Left kidney (tissue), 8 donors: ENCODE data around the gene LSR. TPM values are rescaled to one million over a fixed set of nuclear protein-coding genes. Genes with fewer than 3 reads are reported as not detected.

ENCODE experiments used
- DNase-seq: peaks from one replicate; pipeline ENCODE4 v3.0.0-alpha.2; 2013
- long read RNA-seq, 8 donors: transcript quantifications; one replicate each; lab custom pipeline, GENCODE V29; 2026
- polyA plus RNA-seq: library from polyadenylated mRNA; unstranded; fragments of 120-200 nt; gene quantifications from one replicate; pipeline ENCODE4 v1.2.1, GENCODE V29; 2013; ENCODE audit not compliant: insufficient read length

Gene LSR
- polyA plus RNA-seq = 46.0 TPM
- long read RNA-seq, donor 1, transcript LSR-202 (9 exons, 2,105 nt) = major isoform, 14 of 70 reads
- long read RNA-seq, donor 1, transcript LSR-203 (8 exons, 1,963 nt) = minor isoform, 5 of 70 reads
- long read RNA-seq, donor 1, partial matches to known transcripts = 48 of 70 reads
- long read RNA-seq, donor 1, other reads (novel, unspliced or antisense) = 0 of 70 reads
- long read RNA-seq, donor 2, transcript LSR-202 (9 exons, 2,105 nt) = major isoform, 5 of 29 reads
- long read RNA-seq, donor 2, partial matches to known transcripts = 18 of 29 reads
- long read RNA-seq, donor 2, other reads (novel, unspliced or antisense) = 0 of 29 reads
- long read RNA-seq, donor 3, transcript LSR-202 (9 exons, 2,105 nt) = major isoform, 7 of 17 reads
- long read RNA-seq, donor 3, partial matches to known transcripts = 7 of 17 reads
- long read RNA-seq, donor 3, other reads (novel, unspliced or antisense) = 0 of 17 reads
- long read RNA-seq, donor 4, partial matches to known transcripts = 0 of 2 reads
- long read RNA-seq, donor 4, other reads (novel, unspliced or antisense) = 0 of 2 reads
- long read RNA-seq, donor 5, transcript LSR-202 (9 exons, 2,105 nt) = major isoform, 10 of 32 reads
- long read RNA-seq, donor 5, transcript LSR-214 (10 exons, 2,274 nt) = minor isoform, 5 of 32 reads
- long read RNA-seq, donor 5, partial matches to known transcripts = 13 of 32 reads
- long read RNA-seq, donor 5, other reads (novel, unspliced or antisense) = 0 of 32 reads
- long read RNA-seq, donor 6, transcript LSR-214 (10 exons, 2,274 nt) = major isoform, 7 of 35 reads
- long read RNA-seq, donor 6, partial matches to known transcripts = 21 of 35 reads
- long read RNA-seq, donor 6, other reads (novel, unspliced or antisense) = 0 of 35 reads
- long read RNA-seq, donor 7, transcript LSR-202 (9 exons, 2,105 nt) = major isoform, 6 of 45 reads
- long read RNA-seq, donor 7, partial matches to known transcripts = 32 of 45 reads
- long read RNA-seq, donor 7, other reads (novel, unspliced or antisense) = 0 of 45 reads
- long read RNA-seq, donor 8, partial matches to known transcripts = 0 of 7 reads
- long read RNA-seq, donor 8, other reads (novel, unspliced or antisense) = 0 of 7 reads

- DNase-seq = peak; percentile 90
Observed at GRCh38 chr19:35248310-35249145, at the start of gene LSR. Gene LSR (plus strand): TSS chr19:35249002. CDS start chr19:35249023, 21 bp downstream.

DNA sequence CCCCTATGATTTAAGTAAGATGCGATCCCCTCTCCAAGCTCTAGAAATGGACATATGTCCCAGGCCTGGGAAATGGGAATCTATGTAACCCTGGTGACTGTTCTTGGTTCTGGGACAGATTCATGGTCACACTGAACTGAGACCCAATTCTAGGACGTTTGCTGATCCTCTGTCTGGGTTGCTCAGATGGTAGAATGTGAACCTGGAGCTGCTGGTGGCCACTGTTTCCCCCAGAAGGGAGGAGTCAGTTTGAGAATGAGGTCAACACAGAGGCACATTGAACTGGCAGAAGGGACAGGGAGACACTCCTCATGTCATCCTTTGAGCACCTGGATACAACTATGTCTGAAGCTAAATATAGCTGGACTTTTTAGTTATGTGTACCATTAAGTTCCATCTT, 49.3 kb upstream of the LSR start:
- DNase-seq = no peak

DNA sequence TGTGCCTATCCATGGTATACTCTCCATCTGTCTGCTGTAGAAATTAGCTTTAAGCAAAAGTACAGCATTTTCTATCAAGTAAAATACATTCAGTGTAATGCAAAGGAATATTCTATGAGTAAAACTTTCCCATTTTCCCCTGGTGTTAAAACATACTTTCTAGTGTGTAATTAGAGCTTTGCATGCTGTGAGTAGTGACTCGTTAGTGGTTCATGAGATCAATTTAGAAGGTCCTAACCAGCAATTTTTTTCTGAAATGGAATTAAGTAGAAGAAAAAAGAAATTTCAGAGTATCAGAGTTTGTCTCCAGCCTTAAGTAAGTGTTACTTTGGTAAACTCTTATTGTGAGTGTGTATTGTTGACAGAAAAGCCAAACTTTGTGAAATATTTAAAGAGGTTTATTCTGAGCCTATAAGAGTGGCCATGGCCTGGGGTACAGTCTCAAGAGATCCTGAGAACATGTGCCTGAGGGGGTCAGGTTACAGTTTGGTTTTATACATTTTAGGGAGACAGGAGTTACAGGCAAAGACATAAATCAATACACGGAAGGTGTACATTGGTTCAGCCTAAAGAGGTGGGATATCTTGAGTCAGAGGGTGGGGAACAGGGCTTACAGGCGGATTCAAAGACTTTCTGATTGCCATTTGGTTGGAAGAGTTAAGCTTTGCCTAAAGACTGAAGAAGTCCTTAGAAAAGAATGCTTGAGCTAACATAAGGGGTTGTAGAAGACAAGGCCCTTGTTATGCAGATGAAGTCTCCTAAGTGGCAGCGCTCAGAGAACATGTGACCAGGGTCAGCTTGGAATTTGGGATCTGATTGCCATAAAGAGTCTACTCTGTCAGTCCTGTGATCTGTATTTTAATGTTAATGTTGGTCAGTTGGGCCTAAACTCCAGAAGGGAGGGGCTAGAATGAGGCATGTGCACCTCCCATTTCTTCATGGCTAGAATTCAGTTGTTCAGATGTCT, 45.8 kb upstream of the LSR start:
- no peak for DNase-seq

- DNase-seq = no peak
Observed at GRCh38 chr19:35204799-35205732, 43.7 kb upstream of the LSR start.

- DNase-seq = no peak
Observed at GRCh38 chr19:35205733-35206323, 43.0 kb upstream of the LSR start.

- no peak for DNase-seq
Observed at GRCh38 chr19:35206379-35206778, 42.4 kb upstream of the LSR start.

- no peak for DNase-seq
Observed at GRCh38 chr19:35206855-35207254, 41.9 kb upstream of the LSR start.

DNA sequence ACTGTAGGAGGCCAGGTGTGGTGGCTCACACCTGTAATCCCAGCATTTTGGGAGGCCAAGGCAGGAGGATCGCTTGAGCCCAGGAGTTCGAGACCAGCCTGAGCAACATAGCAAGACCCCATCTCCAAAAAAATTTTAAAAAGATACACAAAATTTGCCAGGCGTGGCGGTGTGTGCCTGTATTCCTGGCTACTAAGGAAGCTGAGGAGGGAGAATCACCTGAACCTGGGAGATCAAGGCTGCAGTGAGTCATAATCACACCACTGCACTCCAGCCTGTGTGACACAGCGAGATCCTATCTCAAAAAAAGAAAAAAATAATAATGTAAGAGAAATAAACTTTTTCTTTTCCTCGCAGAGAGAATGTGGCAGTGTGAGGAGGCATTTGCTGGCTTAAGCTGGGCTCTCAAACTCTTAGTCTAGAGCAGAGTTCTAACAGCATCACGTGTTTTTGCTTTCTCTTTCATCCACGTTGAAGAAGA, 41.4 kb upstream of the LSR start:
- no peak for DNase-seq

DNA sequence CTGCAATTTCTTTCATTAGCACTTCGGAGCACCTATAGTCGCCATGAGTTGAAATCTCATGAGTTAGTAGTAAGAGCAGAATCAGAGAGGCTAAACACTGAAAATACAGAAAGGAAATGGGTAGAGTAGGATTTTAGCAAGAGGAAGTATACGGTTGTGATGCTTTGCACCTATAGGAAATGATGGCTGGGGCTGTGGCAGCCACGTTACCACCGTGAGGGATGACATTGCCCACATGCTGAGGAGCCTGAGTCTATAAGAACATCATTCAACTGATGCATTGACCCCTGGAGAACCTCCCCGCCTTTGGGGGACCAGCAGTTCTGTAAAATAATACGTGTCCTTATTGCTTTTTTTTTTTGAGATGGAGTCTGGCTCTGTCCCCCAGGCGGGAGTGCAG, 40.7 kb upstream of the LSR start:
- DNase-seq = no peak

- DNase-seq = no peak
Observed at GRCh38 chr19:35209646-35210045, 39.2 kb upstream of the LSR start.

GRCh38 chr19:35211545-35212230, 37.1 kb upstream of the LSR start:
- no peak for DNase-seq

GRCh38 chr19:35212241-35212640, 36.6 kb upstream of the LSR start:
- no peak for DNase-seq

- peak; percentile 43 for DNase-seq
Observed at GRCh38 chr19:35213663-35214632, 34.9 kb upstream of the LSR start.

- DNase-seq = no peak
Observed at GRCh38 chr19:35214766-35215422, 33.9 kb upstream of the LSR start.

- DNase-seq = no peak
Observed at GRCh38 chr19:35216016-35216832, 32.6 kb upstream of the LSR start.
